Calu3 (cell line): ENCODE results near the gene RAP1GAP2. TPM values are rescaled to one million over a fixed set of nuclear protein-coding genes. Genes with fewer than 3 reads are reported as not detected.
A peak's percentile ranks its signal among the peaks of the same experiment; 100 is the strongest.

ENCODE experiments used
- BruUV-seq: library from RNA; stranded (reverse); fragments of 400-500 nt; replicated peaks from 2 replicates; lab custom pipeline; 2021; lab: Mats Ljungman, UMichigan
- CTCF ChIA-PET: fragments of 300-600 bp; sonication (Branson Sonifier 250); formaldehyde crosslinking; loops from one replicate; lab custom pipeline; 2022; ENCODE audit warnings: antibody characterized with exemption; lab: Charles Lee
- DNase-seq: peaks from one replicate; pipeline ENCODE4 v3.0.0; 2022
- H3K27ac Mint-ChIP-seq: one replicate; pipeline ENCODE4 v1.8.0; 2022; ENCODE audit warnings: mixed read lengths; ENCODE audit not compliant: unreplicated experiment
- H3K27me3 Mint-ChIP-seq: one replicate; pipeline ENCODE4 v1.8.0; 2022; ENCODE audit warnings: mixed read lengths; ENCODE audit not compliant: unreplicated experiment
- H3K36me3 Mint-ChIP-seq: one replicate; pipeline ENCODE4 v1.8.0; 2022; ENCODE audit warnings: mild to moderate bottlenecking, moderate library complexity, mixed read lengths; ENCODE audit not compliant: insufficient read depth, unreplicated experiment
- H3K4me1 Mint-ChIP-seq: one replicate; pipeline ENCODE4 v1.8.0; 2022; ENCODE audit warnings: mild to moderate bottlenecking, low read depth, mixed read lengths; ENCODE audit not compliant: unreplicated experiment
- H3K4me3 Mint-ChIP-seq: one replicate; pipeline ENCODE4 v1.8.0; 2022; ENCODE audit warnings: mild to moderate bottlenecking, low read depth, moderate library complexity, mixed read lengths; ENCODE audit not compliant: unreplicated experiment
- H3K9me3 Mint-ChIP-seq: one replicate; pipeline ENCODE4 v1.8.0; 2022; ENCODE audit warnings: low read depth, mixed read lengths; ENCODE audit not compliant: unreplicated experiment
- CTCF ChIP-seq: fragments of 200-600 bp; IDR thresholded peaks from one replicate; pipeline ENCODE4 v1.8.0; 2022; ENCODE audit warnings: antibody characterized with exemption; ENCODE audit not compliant: unreplicated experiment
- intact Hi-C: fragments of 100-400 bp; cut with micrococcal nuclease; formaldehyde crosslinking; loops from one replicate; pipeline ENCODE4 v1.10.0; 2022; ENCODE audit not compliant: unreplicated experiment
- total RNA-seq: library from RNA; stranded (reverse); gene quantifications from 2 replicates; pipeline ENCODE4 v1.2.3, GENCODE V29; 2022

The RAP1GAP2 gene
- total RNA-seq, 1 experiment from 2014 or later, result 38.4 TPM

- intact Hi-C loops, result loop anchor here (1.0 kb wide), 1 partner anchor 82 kb away; no protein-coding TSS in a partner anchor
- Mint-ChIP-seq H3K4me3 (no peak overlapping the region), H3K36me3 (peaks cover 10% of the 10 kb centered on the region), H3K9me3 (no peaks in the 10 kb centered on the region), H3K4me1 (no peaks in the 10 kb centered on the region), H3K27me3 (no peaks in the 10 kb centered on the region), H3K27ac (no peak overlapping the region)
- peak; percentile 52 for DNase-seq
- no TSS peak for BruUV-seq
- CTCF ChIA-PET, result interaction anchor here (0.6 to 1.6 kb wide), 4 partner anchors 23 to 83 kb away, joined by 3 to 8 read pairs (median 5); no protein-coding TSS in a partner anchor
- peak; percentile 86 for TF ChIP-seq CTCF
Observed at GRCh38 chr17:2929881-2930533, 133.8 kb downstream of the RAP1GAP2 start.

- no peaks in the 10 kb centered on the region for H3K36me3 Mint-ChIP-seq
- no peak for TF ChIP-seq CTCF
- DNase-seq, result no peak
- no peaks in the 10 kb centered on the region for H3K4me1 Mint-ChIP-seq
- CTCF ChIA-PET, result interaction anchor here (0.6 to 0.7 kb wide), 2 partner anchors 72 to 84 kb away, joined by 4 to 5 read pairs; no protein-coding TSS in a partner anchor
- H3K9me3 Mint-ChIP-seq, result no peaks in the 10 kb centered on the region
- intact Hi-C loops, result no loop called here
- no peaks in the 10 kb centered on the region for H3K27me3 Mint-ChIP-seq
- H3K4me3 Mint-ChIP-seq, result no peak overlapping the region
- H3K27ac Mint-ChIP-seq, result no peak overlapping the region
- no TSS peak for BruUV-seq
Observed at GRCh38 chr17:2931876-2932275, 135.6 kb downstream of the RAP1GAP2 start.

- Mint-ChIP-seq H3K27me3 (no peaks in the 10 kb centered on the region), H3K9me3 (no peaks in the 10 kb centered on the region), H3K4me1 (no peaks in the 10 kb centered on the region), H3K4me3 (no peak overlapping the region), H3K36me3 (no peaks in the 10 kb centered on the region), H3K27ac (no peak overlapping the region)
- CTCF ChIA-PET, result no interaction called here
- intact Hi-C loops, result no loop called here
- DNase-seq, result no peak
- BruUV-seq, result no TSS peak
- no peak for TF ChIP-seq CTCF
Observed at GRCh38 chr17:2932946-2933345, 136.7 kb downstream of the RAP1GAP2 start.

- Mint-ChIP-seq H3K27ac (no peak overlapping the region), H3K27me3 (no peaks in the 10 kb centered on the region), H3K4me3 (no peak overlapping the region), H3K4me1 (no peaks in the 10 kb centered on the region), H3K9me3 (no peaks in the 10 kb centered on the region), H3K36me3 (no peaks in the 10 kb centered on the region)
- intact Hi-C loops, result no loop called here
- no peak for TF ChIP-seq CTCF
- CTCF ChIA-PET, result no interaction called here
- no peak for DNase-seq
- BruUV-seq, result no TSS peak
Observed at GRCh38 chr17:2933606-2934005, 137.4 kb downstream of the RAP1GAP2 start.
